GM18502 (cell line): Measurements from ENCODE around the gene SCAMP1.

Experiments used
- ATAC-seq: cut with Tn5 transposase; IDR thresholded peaks from one replicate; pipeline ENCODE4 v1.9.1; 2021; ENCODE audit warnings: mild to moderate bottlenecking; ENCODE audit not compliant: unreplicated experiment, poor library complexity

Gene SCAMP1

GRCh38 chr5:78490709-78491485, 130.5 kb downstream of the SCAMP1 start:
- no peak for ATAC-seq

GRCh38 chr5:78492224-78492623, 131.8 kb downstream of the SCAMP1 start:
- ATAC-seq: no peak

- no peak for ATAC-seq
Measured at GRCh38 chr5:78492650-78493049, 132.2 kb downstream of the SCAMP1 start.

- no peak for ATAC-seq
Measured at GRCh38 chr5:78495800-78496199, 135.4 kb downstream of the SCAMP1 start.

GRCh38 chr5:78496373-78496772, 136.0 kb downstream of the SCAMP1 start:
- ATAC-seq: no peak

- no peak for ATAC-seq
Measured at GRCh38 chr5:78497573-78498533, 137.4 kb downstream of the SCAMP1 start.

- ATAC-seq: no peak
Measured at GRCh38 chr5:78499485-78499884, 139.1 kb downstream of the SCAMP1 start.

GRCh38 chr5:78500028-78500427, 139.6 kb downstream of the SCAMP1 start:
- ATAC-seq: no peak

GRCh38 chr5:78500871-78501270, 140.5 kb downstream of the SCAMP1 start:
- no peak for ATAC-seq

- no peak for ATAC-seq
Measured at GRCh38 chr5:78501411-78502352, 141.3 kb downstream of the SCAMP1 start.

GRCh38 chr5:78503958-78504653, 143.7 kb downstream of the SCAMP1 start:
- ATAC-seq: no peak

GRCh38 chr5:78504704-78505677, 144.6 kb downstream of the SCAMP1 start:
- ATAC-seq: no peak

- ATAC-seq: no peak
Measured at GRCh38 chr5:78505860-78506259, 145.4 kb downstream of the SCAMP1 start.

- ATAC-seq: no peak
Measured at GRCh38 chr5:78506261-78507024, 146.0 kb downstream of the SCAMP1 start.

- ATAC-seq: no peak
Measured at GRCh38 chr5:78507531-78507930, 147.1 kb downstream of the SCAMP1 start.

GRCh38 chr5:78508186-78508765, 147.9 kb downstream of the SCAMP1 start:
- ATAC-seq: no peak

- ATAC-seq: no peak
Measured at GRCh38 chr5:78509145-78509865, 148.9 kb downstream of the SCAMP1 start.
